Stimulated activated CD8-positive, alpha-beta memory T cell treated with anti-CD3 and anti-CD28 coated beads, Interleukin-12 subunit alpha, Interleukin-12 subunit beta, amount 100 ng/mL, for 24 hours (primary cell): ENCODE measurements around the gene GBP1.
"Not testable (repeated sequence)": the region's sequence is repeated elsewhere in the genome, so short reads cannot be mapped to it uniquely, and the experiment has no call there.

ENCODE experiments used
- DNase-seq: peaks from one replicate; pipeline ENCODE4 v3.0.0-alpha.2; 2020; ENCODE audit errors: extremely low read depth

Gene GBP1

DNA sequence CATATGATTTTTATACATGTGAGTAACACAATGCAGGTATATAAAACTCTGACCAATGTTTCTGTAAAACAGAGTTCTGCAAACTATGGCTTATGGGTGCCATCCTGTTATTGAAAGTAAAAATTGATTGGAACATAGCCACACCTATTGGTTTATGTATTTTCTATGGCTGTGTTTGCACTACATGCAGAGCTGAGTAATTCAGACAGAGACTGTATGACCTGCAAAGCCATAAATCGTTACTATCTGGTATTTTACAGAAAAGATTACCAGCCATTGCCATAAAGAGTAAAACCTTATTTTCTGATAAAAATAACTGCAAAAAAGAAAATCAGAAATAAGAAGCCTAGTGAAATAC, 13.1 kb downstream of the GBP1 start:
- DNase-seq = no peak

- no peak for DNase-seq
These were observed 13.6 kb downstream of the GBP1 start for GRCh38 chr1:89051300-89051954.

DNA sequence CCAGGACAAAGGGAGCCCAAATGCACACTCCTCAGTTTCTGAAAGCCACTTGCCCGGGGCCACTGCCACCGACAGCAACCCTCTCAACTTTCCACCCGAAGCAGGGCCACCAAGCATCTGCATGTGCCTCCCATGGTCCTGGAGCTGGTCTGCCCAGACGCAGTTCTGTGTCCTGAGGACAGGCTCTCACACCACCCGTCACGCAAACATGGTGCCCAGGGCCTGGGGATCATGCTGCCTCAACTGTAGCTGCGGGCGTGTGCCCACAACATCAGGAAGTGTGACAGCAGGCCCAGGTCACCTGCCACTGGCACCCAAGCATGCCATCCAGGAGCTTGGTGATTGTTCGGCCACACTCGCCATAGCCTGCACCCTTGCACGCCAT, 14.4 kb downstream of the GBP1 start:
- DNase-seq = no peak

- DNase-seq = not testable (repeated sequence)
These were observed 14.9 kb downstream of the GBP1 start for GRCh38 chr1:89049901-89050648.

DNA sequence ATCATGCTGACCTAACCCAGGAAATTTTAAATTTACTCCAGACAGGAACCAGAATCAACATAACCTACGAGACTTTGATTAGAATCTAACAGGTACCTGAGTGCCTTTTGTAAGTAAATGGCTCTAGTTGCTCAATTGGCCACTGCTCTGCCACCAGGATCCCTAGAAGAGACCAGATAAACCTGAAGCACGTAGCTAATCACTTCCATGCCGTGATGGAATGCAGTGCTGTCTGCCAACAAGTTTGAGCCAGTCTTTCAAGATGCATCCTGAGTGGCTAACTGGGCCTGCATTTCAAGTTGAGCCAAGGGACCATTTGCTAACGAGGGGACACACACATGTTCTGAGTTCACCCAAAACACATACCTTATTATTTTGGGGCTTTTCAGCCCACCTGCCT, 15.8 kb downstream of the GBP1 start:
- DNase-seq = not testable (repeated sequence)

DNA sequence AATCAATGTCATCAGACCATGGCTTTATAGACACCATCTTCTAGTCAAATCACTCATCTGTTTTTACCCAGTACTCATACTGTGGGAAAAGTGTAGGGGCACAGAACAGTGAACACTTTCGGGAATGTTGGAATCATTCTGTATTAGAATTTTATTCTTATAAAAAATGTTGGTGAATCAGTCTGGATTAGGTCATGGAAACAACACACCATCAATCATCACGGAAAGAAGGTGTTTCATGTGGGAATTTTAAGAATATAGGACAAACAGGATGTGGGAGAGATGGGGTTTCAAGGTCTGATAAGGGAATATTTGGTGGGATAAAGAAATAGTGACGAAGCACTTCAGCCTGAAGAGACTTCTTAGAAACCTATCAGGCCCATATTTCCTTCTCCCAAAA, 17.3 kb downstream of the GBP1 start:
- no peak for DNase-seq

DNA sequence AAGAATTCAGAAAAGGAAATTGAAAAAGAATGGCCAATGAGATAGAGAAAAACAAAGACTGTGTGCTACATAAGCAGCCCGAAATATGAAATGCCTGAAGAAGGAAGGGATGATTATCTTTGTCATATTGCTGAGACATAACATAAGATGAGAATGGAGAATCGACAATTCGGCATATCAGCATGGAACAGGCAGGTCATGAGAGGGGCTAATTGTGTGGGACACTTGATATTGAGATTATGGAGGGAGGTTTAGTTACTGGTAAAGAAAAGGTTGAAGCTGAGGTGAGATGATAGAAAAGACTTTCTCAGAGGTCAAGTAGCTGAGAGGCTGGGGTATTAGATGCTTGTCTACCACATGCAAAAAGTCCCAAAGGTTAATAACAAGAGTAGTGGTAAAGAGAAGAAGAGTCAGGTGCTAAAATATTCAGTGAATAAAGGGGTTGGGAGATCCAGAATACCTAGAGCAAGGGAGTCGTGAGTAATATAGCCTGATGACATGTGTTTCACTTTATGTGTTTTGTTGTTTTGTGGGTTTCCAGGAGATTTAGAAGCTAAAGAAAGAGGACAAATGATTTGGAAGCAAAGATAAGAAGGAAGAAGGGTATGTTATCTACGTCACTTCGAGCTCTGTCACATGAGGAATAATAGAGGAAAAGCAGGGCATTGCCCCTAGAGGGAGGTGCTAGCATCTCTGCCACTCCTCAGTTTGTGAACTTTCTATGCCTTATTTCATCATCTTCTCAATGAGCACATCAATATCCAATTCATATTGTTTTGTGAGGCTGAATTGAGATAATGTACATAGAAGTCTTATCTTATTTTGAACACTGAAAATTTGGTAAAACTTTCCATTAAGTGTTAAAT, 18.5 kb downstream of the GBP1 start:
- not testable (repeated sequence) for DNase-seq

GRCh38 chr1:89044970-89045721, 19.9 kb downstream of the GBP1 start:
- no peak for DNase-seq

GRCh38 chr1:89043940-89044339, 21.1 kb downstream of the GBP1 start:
- no peak for DNase-seq

DNA sequence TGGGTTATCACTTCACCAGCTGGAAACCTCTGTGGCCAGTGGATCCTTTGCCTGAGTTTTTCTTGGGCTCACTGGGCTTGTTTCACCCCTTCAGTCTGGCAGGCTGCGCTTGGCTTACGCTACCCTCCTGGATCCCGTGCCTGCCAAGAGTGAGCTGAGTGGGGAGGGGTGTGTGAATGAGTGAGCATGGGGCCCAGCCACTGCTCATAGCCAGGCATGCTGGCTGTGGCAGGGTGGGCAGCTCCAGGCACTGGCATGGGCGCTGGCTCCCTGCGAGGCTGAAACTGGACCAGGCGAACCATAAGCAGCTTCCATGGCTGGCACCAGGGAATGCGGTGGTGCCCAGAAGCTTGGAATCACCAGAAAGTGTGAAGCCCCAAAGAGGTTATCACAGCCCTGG, 22.5 kb downstream of the GBP1 start:
- DNase-seq = no peak

GRCh38 chr1:89041721-89042120, 23.3 kb downstream of the GBP1 start:
- no peak for DNase-seq

- DNase-seq = no peak
These were observed 23.8 kb downstream of the GBP1 start for GRCh38 chr1:89041119-89041641.

GRCh38 chr1:89040315-89040626, 24.7 kb downstream of the GBP1 start:
- DNase-seq = no peak

DNA sequence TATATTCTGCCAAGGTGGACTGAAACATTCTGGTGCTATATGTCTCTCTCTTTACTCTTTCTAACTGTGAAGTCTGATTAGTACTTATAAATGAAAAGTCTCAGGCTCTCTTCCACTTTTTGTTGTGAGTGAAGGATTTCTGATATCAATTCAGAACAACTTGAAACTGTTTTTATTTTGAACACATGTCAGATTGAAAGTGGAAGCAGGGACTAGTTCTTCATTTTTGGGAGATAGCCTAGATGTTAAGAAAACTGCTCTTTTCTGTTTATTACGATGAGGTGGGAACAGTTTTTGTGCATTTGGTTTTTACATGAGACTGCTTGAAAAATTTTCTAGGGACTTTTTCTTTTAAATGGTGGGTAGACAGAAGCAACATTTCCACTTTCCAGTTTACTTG, 27.8 kb downstream of the GBP1 start:
- DNase-seq = no peak

GRCh38 chr1:89035080-89035479, 29.9 kb downstream of the GBP1 start:
- no peak for DNase-seq

DNA sequence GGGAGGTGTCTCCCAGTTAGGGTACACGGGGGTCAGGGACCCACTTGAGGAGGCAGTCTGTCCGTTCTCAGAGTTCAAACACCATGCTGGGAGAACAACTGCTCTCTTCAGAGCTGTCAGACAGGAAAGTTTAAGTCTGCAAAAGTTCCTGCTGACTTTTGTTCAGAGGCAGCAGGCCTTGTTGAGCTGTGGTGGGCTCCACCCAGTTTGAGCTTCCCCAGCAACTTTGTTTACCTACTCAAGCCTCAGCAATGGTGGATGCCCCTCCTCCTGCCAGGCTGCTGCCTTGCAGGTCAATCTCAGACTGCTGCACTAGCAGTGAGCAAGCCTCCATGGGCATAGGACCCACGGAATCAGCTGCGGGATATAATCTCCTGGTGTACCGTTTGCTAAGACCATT, 31.0 kb downstream of the GBP1 start:
- DNase-seq = not testable (repeated sequence)

GRCh38 chr1:89029051-89029450, 36.0 kb downstream of the GBP1 start:
- DNase-seq = not testable (repeated sequence)

- no peak for DNase-seq
These were observed 39.1 kb downstream of the GBP1 start for GRCh38 chr1:89025928-89026327.

- no peak for DNase-seq
These were observed 42.0 kb downstream of the GBP1 start for GRCh38 chr1:89023026-89023425.

DNA sequence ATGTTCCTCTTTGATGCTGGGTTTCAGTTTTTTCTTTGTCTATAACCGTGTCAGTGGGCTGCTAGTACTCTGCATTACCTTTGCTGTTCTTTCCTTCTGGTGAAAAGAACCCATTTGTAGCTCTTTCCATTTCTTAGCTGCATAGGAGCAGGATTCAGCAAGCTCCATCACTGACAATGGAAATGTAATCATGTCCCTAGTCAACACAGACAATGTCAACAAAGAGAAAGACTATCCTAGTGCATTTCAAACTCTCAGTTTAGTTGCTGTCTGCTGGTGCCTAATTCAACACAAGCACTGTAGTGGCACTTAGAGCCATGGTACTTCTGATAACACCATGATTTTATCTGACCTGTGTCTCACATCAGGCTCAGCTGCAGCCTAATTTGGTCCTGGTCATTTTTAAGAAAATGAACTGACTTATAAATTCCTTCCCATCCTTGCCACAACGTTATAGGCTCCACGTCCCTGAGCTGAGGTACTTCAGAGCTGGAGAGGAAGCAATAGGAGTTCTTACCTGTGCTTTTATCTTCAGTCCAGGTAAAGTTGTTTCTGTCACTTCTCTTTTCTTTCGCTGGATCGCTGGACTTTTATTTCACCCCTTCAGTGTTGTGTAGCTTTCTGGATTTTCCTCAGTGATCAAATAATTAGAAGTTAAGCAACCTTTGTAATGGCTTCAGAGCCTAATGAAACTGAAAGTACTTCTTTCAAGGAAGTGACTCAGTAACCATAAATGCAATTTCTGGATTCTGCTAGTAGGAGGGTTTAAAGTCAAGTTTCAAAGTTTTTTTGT, 42.6 kb downstream of the GBP1 start, which contains the start of gene GBP3:
Gene GBP3, minus strand, starts transcription at position 700 of the 793 bp plus-strand sequence. CDS start 2,145 bp downstream, outside the sequence.
- no peak for DNase-seq

GRCh38 chr1:89018318-89018717, 46.7 kb downstream of the GBP1 start:
- DNase-seq = not testable (repeated sequence)
